ENCODE measurements around the gene ZWILCH. TPM values are rescaled to one million over a fixed set of nuclear protein-coding genes. Genes with fewer than 3 reads are reported as not detected.

Gene ZWILCH
- total RNA-seq, 1 experiment from 2014 or later: 57.3 TPM

Small RNA genes within 50 kb of the gene (small RNA-seq; reads per million reads assigned to genes)
- gene MIR4512: not detected
- not detected for gene RF01159
- not detected for gene SNORD16
- gene SNORD18A: not detected
- gene SNORD18B: not detected
- not detected for gene SNORD18C

Other genes starting within 250 kb of the ZWILCH start
- 21.1 and 21.3 TPM in 2 replicates for gene DIS3L, start 211.8 kb upstream of the ZWILCH start, total RNA-seq (2014; rRNA removed; shearing (Covaris generic))
- gene TIPIN, start 148.6 kb upstream of the ZWILCH start, total RNA-seq (2014; rRNA removed; shearing (Covaris generic)): 21.9 TPM in 2 replicates
- 53.2 and 63.5 TPM in 2 replicates for gene MAP2K1, start 118.4 kb upstream of the ZWILCH start, total RNA-seq (2014; rRNA removed; shearing (Covaris generic))
- gene SNAPC5, start 7.6 kb upstream of the ZWILCH start, total RNA-seq (2014; rRNA removed; shearing (Covaris generic)): 15.6 and 19.4 TPM in 2 replicates
- gene RPL4, start 471 bp upstream of the ZWILCH start, total RNA-seq (2014; rRNA removed; shearing (Covaris generic)): 5,680 and 5,951 TPM in 2 replicates
- gene LCTL, start 60.7 kb downstream of the ZWILCH start, total RNA-seq (2014; rRNA removed; shearing (Covaris generic)): 14.5 and 14.6 TPM in 2 replicates
- gene SMAD6, start 196.9 kb downstream of the ZWILCH start, total RNA-seq (2014; rRNA removed; shearing (Covaris generic)): 6.9 and 8.5 TPM in 2 replicates